Choroid plexus epithelial cell (primary cell): ENCODE data around the gene NHERF2.

Experiments
- DNase-seq: peaks from one replicate; pipeline ENCODE4 v3.0.0-alpha.2; 2010; ENCODE audit warnings: low read depth
- H3K4me3 ChIP-seq: 2 replicates; pipeline ENCODE4 v1.5.1; 2011; ENCODE audit warnings: low read depth, mild to moderate bottlenecking, control low read depth, low read length, moderate library complexity
- CTCF ChIP-seq: conservative IDR thresholded peaks from 2 replicates; pipeline ENCODE4 v1.5.1; 2011; ENCODE audit warnings: low read depth, mild to moderate bottlenecking, control low read depth, inconsistent platforms, low read length, moderate library complexity

The NHERF2 gene

GRCh38 chr16:2035431-2036199 is 8.9 kb downstream of the NHERF2 start:
- H3K4me3 ChIP-seq: peak overlapping the region; percentile 28
- peak; percentile 92 for DNase-seq
- TF ChIP-seq CTCF: no peak

GRCh38 chr16:2036200-2036966 is 9.7 kb downstream of the NHERF2 start:
- no peak for DNase-seq
- no peak overlapping the region for H3K4me3 ChIP-seq

GRCh38 chr16:2037115-2037514 is 10.4 kb downstream of the NHERF2 start:
- no peak for TF ChIP-seq CTCF
- no peak overlapping the region for H3K4me3 ChIP-seq
- DNase-seq: no peak

More at GRCh38 chr16:2036200-2036966, 9.7 kb downstream of the NHERF2 start:
- TF ChIP-seq CTCF: no peak

GRCh38 chr16:2037647-2038381 is 11.1 kb downstream of the NHERF2 start:
- DNase-seq: no peak
- no peak for TF ChIP-seq CTCF
- no peak overlapping the region for H3K4me3 ChIP-seq

GRCh38 chr16:2038382-2039231 is 11.9 kb downstream of the NHERF2 start:
- H3K4me3 ChIP-seq: no peak overlapping the region
- TF ChIP-seq CTCF: no peak
- DNase-seq: no peak

GRCh38 chr16:2039274-2040031 is 12.8 kb downstream of the NHERF2 start:
- no peak overlapping the region for H3K4me3 ChIP-seq
- peak; percentile 79 for DNase-seq
- TF ChIP-seq CTCF: no peak
